Spleen (tissue), 11 donors: ENCODE measurements around the gene UBE2N. TPM values are rescaled to one million over a fixed set of nuclear protein-coding genes. Genes with fewer than 3 reads are reported as not detected.
"Not testable (repeated sequence)": the region's sequence is repeated elsewhere in the genome, so short reads cannot be mapped to it uniquely, and the experiment has no call there.

ENCODE experiments used
- DNase-seq: peaks from one replicate; pipeline ENCODE4 v3.0.0-alpha.2; 2020
- H3K27ac ChIP-seq, 8 donors: fragments of 200-600 bp; sonication (generic) in 7 of 8; 1 replicate in 4 of 8; 2 replicates in 4 of 8; pipeline versions ENCODE4 v1.5.0 to v1.8.0; 2016 to 2021; ENCODE audit warnings: inconsistent platforms in 4 of 8, mild to moderate bottlenecking in 4 of 8, moderate library complexity in 1 of 8
- H3K27me3 ChIP-seq, 7 donors: fragments of 200-600 bp; sonication (generic) in 6 of 7; replicated peaks in 1 of 7; 1 replicate in 4 of 7; 2 replicates in 3 of 7; pipeline versions ENCODE4 v1.5.0 to v1.8.0; 2016 to 2021; ENCODE audit warnings: inconsistent platforms in 3 of 7, mild to moderate bottlenecking in 1 of 7
- H3K36me3 ChIP-seq, 6 donors: fragments of 200-600 bp; sonication (generic) in 5 of 6; 1 replicate in 4 of 6; 2 replicates in 2 of 6; pipeline versions ENCODE4 v1.5.0 to v1.8.0; 2016 to 2021; ENCODE audit warnings: inconsistent platforms in 2 of 6
- H3K4me1 ChIP-seq, 6 donors: fragments of 200-600 bp; sonication (generic) in 5 of 6; 1 replicate in 3 of 6; 2 replicates in 3 of 6; pipeline versions ENCODE4 v1.5.0 to v1.8.0; 2016 to 2021; ENCODE audit warnings: inconsistent platforms in 3 of 6
- H3K4me3 ChIP-seq, 8 donors: fragments of 200-600 bp; sonication (generic) in 7 of 8; 1 replicate in 4 of 8; 2 replicates in 4 of 8; pipeline versions ENCODE4 v1.5.0 to v1.8.0; 2016 to 2021; ENCODE audit warnings: inconsistent platforms in 4 of 8, mild to moderate bottlenecking in 4 of 8, moderate library complexity in 2 of 8
- H3K9me3 ChIP-seq, 8 donors: fragments of 200-600 bp; sonication (generic) in 7 of 8; 1 replicate in 4 of 8; 2 replicates in 4 of 8; pipeline versions ENCODE4 v1.5.0 to v1.8.0; 2016 to 2021; ENCODE audit warnings: inconsistent platforms in 4 of 8
- CTCF ChIP-seq, 11 experiments: fragments of 200-600 bp in 7 of 11; fragments of 450-650 bp in 4 of 11; sonication (generic) in 4 of 11; IDR thresholded peaks in 8 of 11; conservative IDR thresholded peaks in 3 of 11; 1 replicate in 7 of 11; 2 replicates in 4 of 11; pipeline versions ENCODE4 v1.4.0 to v1.8.0; 2016 to 2021; ENCODE audit warnings: antibody characterized with exemption in 11 of 11, inconsistent platforms in 4 of 11, mild to moderate bottlenecking in 1 of 11
- POLR2A ChIP-seq, 3 donors: fragments of 450-650 bp; IDR thresholded peaks; one replicate each; pipeline ENCODE4 v1.5.1; 2017; ENCODE audit warnings: antibody characterized with exemption in 3 of 3, mild to moderate bottlenecking in 1 of 3
- POLR2AphosphoS5 ChIP-seq, 3 donors: sonication (generic); formaldehyde crosslinking; IDR thresholded peaks; one replicate each; pipeline ENCODE4 v1.5.1; 2017; ENCODE audit warnings: antibody characterized with exemption in 3 of 3
- WGBS, 5 donors: extraction: QIAGEN DNeasy Blood & Tissue Kit in 3 of 5; methylation state at CpG; one replicate each; pipeline versions ENCODE4 v1.1.5 to v1.1.7; 2013 to 2018; 5-methylcytosine and 5-hydroxymethylcytosine counted together
- intact Hi-C: fragments of 100-400 bp; cut with DNase I; formaldehyde crosslinking; loops from one replicate; pipeline ENCODE4 v1.15.0; 2023; ENCODE audit warnings: low total_unique reads
- polyA plus RNA-seq, 3 donors: library from polyadenylated mRNA; stranded (reverse); fragments of 200-250 nt; gene quantifications; one replicate each; pipeline ENCODE4 v1.2.1, GENCODE V29; 2013
- total RNA-seq, 7 donors: library from RNA; depleted of rRNA in 3 of 7; stranded (reverse); fragments of >200 nt in 3 of 7; fragmentation: NEBNext Ultra II Directional in 4 of 7; extraction: Animal tissue kit (Norgen Biotek cat#: 25700) in 4 of 7; gene quantifications; one replicate each; pipeline versions ENCODE4 v1.1.0 to v1.2.1, GENCODE V29; 2016 to 2021
- donor health status: healthy with polysubstance abuse.
- donor health status: DM: no; HTN: no; CAD: no; lungs with moderate emphysema.
- donor health status: DM: no; HTN: no; CAD: no.
- donor health status: Bipolar disorder and iron deficiency.
- donor health status: healthy.
- donor health status: DM: no; HTN: no; CAD: no.
- donor health status: DM: yes; HTN: yes; CAD: no.

The UBE2N gene
- total and polyA plus RNA-seq, 10 donors = 33.5 to 84.4 (median 63.0) TPM

GRCh38 chr12:93402333-93403311 is 39.1 kb downstream of the UBE2N start:
- H3K27me3 ChIP-seq = no peaks in the 10 kb centered on the region
- DNase-seq = no peak
- WGBS, 5 donors = 84 to 94% (median 89%) methylated on average over 11 of the region's 11 CpGs
- H3K4me1 ChIP-seq = no peaks in the 10 kb centered on the region
- TF ChIP-seq POLR2AphosphoS5 (IDR thresholded peaks at IDR 0.05) = no peak
- TF ChIP-seq CTCF (IDR thresholded peaks at IDR 0.05 in 8 of 11, conservative IDR thresholded peaks at IDR 0.05 in 3 of 11) = no peak
- TF ChIP-seq POLR2A (IDR thresholded peaks at IDR 0.05) = no peak
- H3K4me3 ChIP-seq = no peak overlapping the region
- no peaks in the 10 kb centered on the region for H3K9me3 ChIP-seq
- intact Hi-C loops = no loop called here
- no peak overlapping the region for H3K27ac ChIP-seq
- peaks cover 0 to 64% (median 18%) of the 10 kb centered on the region in 6 donors for H3K36me3 ChIP-seq

- WGBS, 5 donors = 57% methylated on average over 1 of the region's 5 CpGs; no CpG with 5 or more reads in 4 of the 5 donors
- H3K4me3 ChIP-seq, H3K27me3 ChIP-seq, DNase-seq, H3K27ac ChIP-seq, H3K9me3 ChIP-seq, H3K4me1 ChIP-seq, intact Hi-C loops: not testable (repeated sequence)
- H3K36me3 ChIP-seq = peaks cover 0 to 72% (median 29%) of the 10 kb centered on the region in 6 donors
Measured at GRCh38 chr12:93399183-93399863, 42.4 kb downstream of the UBE2N start.

- intact Hi-C loops = no loop called here
- TF ChIP-seq POLR2A (IDR thresholded peaks at IDR 0.05) (no peak), POLR2AphosphoS5 (IDR thresholded peaks at IDR 0.05) (no peak), CTCF (IDR thresholded peaks at IDR 0.05 in 8 of 11, conservative IDR thresholded peaks at IDR 0.05 in 3 of 11) (no peak)
- WGBS, 5 donors = 86 to 95% (median 95%) methylated on average over 12 of the region's 12 CpGs
- no peak for DNase-seq
- no peaks in the 10 kb centered on the region for H3K9me3 ChIP-seq
- no peaks in the 10 kb centered on the region for H3K27me3 ChIP-seq
- H3K4me3 ChIP-seq = no peak overlapping the region
- H3K36me3 ChIP-seq = peaks cover 0 to 59% (median 27%) of the 10 kb centered on the region in 6 donors
- H3K27ac ChIP-seq = no peak overlapping the region
- peaks cover 0 to 13% (median 2%) of the 10 kb centered on the region in 6 donors for H3K4me1 ChIP-seq
Measured at GRCh38 chr12:93397412-93397811, 44.3 kb downstream of the UBE2N start.

GRCh38 chr12:93393425-93393824 is 48.3 kb downstream of the UBE2N start:
- WGBS, 5 donors = 55 to 71% (median 66%) methylated on average over 2 of the region's 2 CpGs
- intact Hi-C loops = no loop called here

More at GRCh38 chr12:93393425-93393824, 48.3 kb downstream of the UBE2N start:
- Histone ChIP-seq H3K9me3 (no peaks in the 10 kb centered on the region), H3K4me3 (no peak overlapping the region), H3K27ac (no peak overlapping the region), H3K36me3 (peaks cover 0 to 42% (median 24%) of the 10 kb centered on the region in 6 donors), H3K4me1 (peaks cover 0 to 51% (median 29%) of the 10 kb centered on the region in 6 donors), H3K27me3 (no peaks in the 10 kb centered on the region)
- no peak for DNase-seq
- TF ChIP-seq POLR2AphosphoS5 (IDR thresholded peaks at IDR 0.05) (no peak), CTCF (IDR thresholded peaks at IDR 0.05 in 8 of 11, conservative IDR thresholded peaks at IDR 0.05 in 3 of 11) (no peak), POLR2A (IDR thresholded peaks at IDR 0.05) (no peak)
